GM12875 (cell line): ENCODE data around the gene FAM200B.

Experiments used
- H3K4me3 ChIP-seq: one replicate; pipeline ENCODE4 v1.5.1; 2011; ENCODE audit warnings: low read depth, low read length, control low read depth
- TF ChIP-seq, protein P1 (sequence below): IDR thresholded peaks from 2 replicates; pipeline ENCODE4 v1.5.1; 2011; ENCODE audit warnings: low read depth, mild to moderate bottlenecking, control low read depth, inconsistent platforms, low read length, moderate library complexity, borderline replicate concordance; ENCODE audit not compliant: insufficient read depth

The FAM200B gene

DNA sequence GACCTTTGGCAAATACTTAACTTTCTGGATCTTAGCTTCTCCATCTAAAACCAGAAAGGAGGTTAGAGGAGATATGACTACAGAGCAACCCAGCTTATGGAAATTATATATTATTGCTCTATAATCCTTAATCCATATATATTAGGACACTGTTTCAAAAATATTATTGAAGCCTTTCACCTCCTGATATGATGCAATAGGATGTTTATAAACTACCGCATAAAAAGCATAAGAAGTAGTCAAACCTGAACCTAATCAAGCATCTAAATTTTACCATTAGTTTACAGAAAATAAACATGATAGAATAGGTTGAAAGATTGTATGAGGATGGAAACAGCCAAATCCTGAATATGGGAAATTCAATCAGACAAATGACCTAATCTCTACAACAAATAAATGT is 5.6 kb upstream of the FAM200B start:
- H3K4me3 ChIP-seq: no peak overlapping the region

DNA sequence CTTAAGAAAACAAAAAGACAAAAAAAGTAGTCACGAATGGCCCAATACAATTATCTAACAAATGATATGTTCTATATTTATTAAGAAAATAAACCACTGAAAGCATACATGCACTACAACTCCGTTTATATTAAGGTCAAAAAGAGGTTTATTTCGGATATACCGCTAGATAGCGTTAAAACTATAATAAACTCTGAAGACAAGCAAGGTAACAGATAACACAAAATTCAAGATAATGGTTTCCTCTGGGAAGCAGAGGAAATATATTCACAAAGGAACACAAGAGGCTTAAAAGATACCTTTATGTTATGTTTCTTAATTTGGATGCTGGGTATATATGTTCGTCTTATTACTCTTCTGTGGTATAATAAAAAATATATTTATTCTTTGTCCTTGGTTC is 4.7 kb upstream of the FAM200B start:
- TF ChIP-seq, protein P1, sequence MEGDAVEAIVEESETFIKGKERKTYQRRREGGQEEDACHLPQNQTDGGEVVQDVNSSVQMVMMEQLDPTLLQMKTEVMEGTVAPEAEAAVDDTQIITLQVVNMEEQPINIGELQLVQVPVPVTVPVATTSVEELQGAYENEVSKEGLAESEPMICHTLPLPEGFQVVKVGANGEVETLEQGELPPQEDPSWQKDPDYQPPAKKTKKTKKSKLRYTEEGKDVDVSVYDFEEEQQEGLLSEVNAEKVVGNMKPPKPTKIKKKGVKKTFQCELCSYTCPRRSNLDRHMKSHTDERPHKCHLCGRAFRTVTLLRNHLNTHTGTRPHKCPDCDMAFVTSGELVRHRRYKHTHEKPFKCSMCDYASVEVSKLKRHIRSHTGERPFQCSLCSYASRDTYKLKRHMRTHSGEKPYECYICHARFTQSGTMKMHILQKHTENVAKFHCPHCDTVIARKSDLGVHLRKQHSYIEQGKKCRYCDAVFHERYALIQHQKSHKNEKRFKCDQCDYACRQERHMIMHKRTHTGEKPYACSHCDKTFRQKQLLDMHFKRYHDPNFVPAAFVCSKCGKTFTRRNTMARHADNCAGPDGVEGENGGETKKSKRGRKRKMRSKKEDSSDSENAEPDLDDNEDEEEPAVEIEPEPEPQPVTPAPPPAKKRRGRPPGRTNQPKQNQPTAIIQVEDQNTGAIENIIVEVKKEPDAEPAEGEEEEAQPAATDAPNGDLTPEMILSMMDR: no peak
- no peak overlapping the region for H3K4me3 ChIP-seq

More for the DNA sequence above, 5.6 kb upstream of the FAM200B start:
- TF ChIP-seq, protein P1: no peak

DNA sequence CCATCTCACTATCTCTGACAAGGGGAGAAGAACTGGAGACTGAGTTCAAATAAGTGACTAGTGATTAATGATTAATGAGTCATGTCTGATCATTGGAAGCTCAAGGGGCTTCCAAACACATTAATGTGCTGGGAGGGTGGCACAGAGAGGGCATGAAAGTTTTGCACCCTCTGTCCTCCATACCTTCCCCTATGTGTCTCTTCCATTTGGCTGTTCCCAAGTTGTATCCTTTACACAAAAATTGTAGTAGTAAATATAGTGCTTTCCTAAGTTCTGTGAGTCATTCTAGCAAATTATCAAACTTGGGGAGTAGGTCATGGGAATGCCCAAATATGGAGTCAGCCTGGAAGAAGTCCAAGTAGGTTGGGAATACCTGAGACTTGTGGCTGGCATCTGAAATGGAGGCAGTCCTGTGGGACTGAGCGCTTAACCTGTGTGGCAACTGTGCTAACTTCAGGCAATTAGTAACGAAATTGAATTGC is 4.1 kb upstream of the FAM200B start:
- TF ChIP-seq, protein P1: no peak
- no peak overlapping the region for H3K4me3 ChIP-seq

GRCh38 chr4:15681067-15681371 is 608 bp upstream of the FAM200B start:
- peak overlapping the region; percentile 81 for H3K4me3 ChIP-seq
- TF ChIP-seq, protein P1: no peak

DNA sequence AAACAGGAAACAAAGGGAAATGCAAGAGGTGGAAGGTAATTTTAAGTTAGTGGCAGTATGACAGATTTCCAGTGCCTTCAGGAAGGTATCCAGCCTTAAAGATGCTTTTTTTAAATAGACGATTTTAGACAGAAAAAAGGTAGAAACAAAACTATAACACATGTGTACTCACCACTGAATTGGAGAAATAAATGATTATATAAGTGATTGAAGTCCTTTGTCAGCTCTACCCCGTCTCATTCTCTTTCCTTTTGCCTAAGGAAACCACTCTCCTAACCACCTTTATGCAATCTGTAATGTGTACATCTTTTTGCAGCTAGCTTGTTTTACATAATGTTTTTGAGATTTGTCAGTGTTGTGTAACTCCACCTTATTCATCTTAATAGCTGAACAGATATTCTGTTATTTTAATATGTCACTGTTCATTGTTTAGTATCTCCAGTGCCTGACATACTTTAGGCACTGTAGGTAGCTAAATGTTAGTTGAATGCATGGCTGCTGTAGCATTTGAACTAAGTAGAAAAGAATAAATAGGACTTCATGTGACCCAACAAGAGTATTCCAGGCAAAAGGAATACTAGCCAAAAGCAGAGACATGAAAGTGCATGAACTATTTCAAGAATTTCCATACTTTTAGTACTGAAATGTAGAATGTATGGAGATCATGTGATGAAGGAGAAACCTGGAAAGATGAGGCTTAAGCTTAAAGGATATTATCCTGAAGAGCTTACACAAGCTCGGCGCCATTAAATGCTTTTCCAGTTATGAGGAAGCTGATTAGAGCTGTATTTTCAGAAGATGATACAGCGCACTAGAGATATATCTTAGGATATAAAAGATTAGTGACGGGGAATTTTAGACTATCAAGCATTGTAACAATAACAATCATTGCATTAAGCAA is 865 bp downstream of the FAM200B start:
- TF ChIP-seq, protein P1: no peak
- H3K4me3 ChIP-seq: peak overlapping the region; percentile 81

GRCh38 chr4:15683143-15683495 is 1.5 kb downstream of the FAM200B start:
- TF ChIP-seq, protein P1: no peak
- H3K4me3 ChIP-seq: no peak overlapping the region

DNA sequence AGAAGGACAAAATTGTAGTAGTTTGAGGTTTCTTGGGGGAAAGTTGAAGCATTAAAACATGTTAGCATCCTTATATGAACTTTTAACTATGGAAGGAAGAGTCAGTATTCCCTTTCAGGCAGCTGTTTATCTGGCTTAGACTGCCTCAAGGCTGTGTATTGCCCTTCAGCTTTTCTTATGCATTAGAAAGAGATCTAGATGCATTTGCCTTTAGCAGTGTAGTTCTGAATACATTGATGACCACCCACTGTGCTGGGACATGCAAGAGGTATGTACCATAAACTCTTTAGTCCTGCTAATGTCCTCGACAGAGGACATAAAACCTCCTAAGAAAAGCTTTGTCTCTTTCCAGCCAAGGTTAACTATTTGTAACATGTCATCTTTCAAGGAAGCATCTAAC is 2.9 kb downstream of the FAM200B start:
- TF ChIP-seq, protein P1: no peak
- H3K4me3 ChIP-seq: no peak overlapping the region
